IMR-90 (cell line): ENCODE data around the gene SHROOM3. TPM values are rescaled to one million over a fixed set of nuclear protein-coding genes. Genes with fewer than 3 reads are reported as not detected.

Source experiments
- ATAC-seq: fragments of 200-7000 bp; cut with Tn5 transposase; 2 replicates; pipeline ENCODE4 v1.9.1; 2020; ENCODE audit warnings: low read depth, mild to moderate bottlenecking, moderate library complexity
- BruUV-seq: library from RNA; stranded (reverse); fragments of 400-500 nt; replicated peaks from 2 replicates; lab custom pipeline; 2021; lab: Mats Ljungman, UMichigan
- CTCF ChIA-PET: fragments of 300-600 bp; formaldehyde crosslinking; extraction: SDS; loops from one replicate; lab custom pipeline; 2021; ENCODE audit warnings: antibody characterized with exemption; lab: Yijun Ruan, JAX
- POLR2A ChIA-PET: fragments of 300-600 bp; sonication (Branson Sonifier 250); formaldehyde crosslinking; loops from one replicate; lab custom pipeline; 2022; ENCODE audit warnings: antibody characterized with exemption; ENCODE audit not compliant: unreplicated experiment; lab: Charles Lee
- DNase-seq: peaks from one replicate; pipeline ENCODE4 v3.0.0; 2013
- H2AFZ ChIP-seq: replicated peaks from 2 replicates; pipeline ENCODE3; 2013; ENCODE audit warnings: low read length, mild to moderate bottlenecking; ENCODE audit not compliant: poor library complexity
- H2AK5ac ChIP-seq: 2 replicates; pipeline ENCODE4 v1.6.1; 2013; ENCODE audit warnings: low read depth, low read length, inconsistent platforms
- H2AK9ac ChIP-seq: replicated peaks from 2 replicates; pipeline ENCODE3; 2013; ENCODE audit warnings: mild to moderate bottlenecking, low read depth, low read length, moderate library complexity; ENCODE audit not compliant: poor library complexity
- H2BK120ac ChIP-seq: 2 replicates; pipeline ENCODE4 v1.6.1; 2013; ENCODE audit warnings: low read depth, low read length, inconsistent platforms
- H2BK15ac ChIP-seq: 3 replicates; pipeline ENCODE4 v1.6.1; 2013; ENCODE audit warnings: low read depth, low read length, inconsistent platforms
- H2BK20ac ChIP-seq: 2 replicates; pipeline ENCODE4 v1.6.1; 2013; ENCODE audit warnings: low read depth, mild to moderate bottlenecking, inconsistent platforms, low read length, moderate library complexity
- H2BK5ac ChIP-seq: 2 replicates; pipeline ENCODE4 v1.6.1; 2013; ENCODE audit warnings: mild to moderate bottlenecking, low read depth, low read length, inconsistent platforms; ENCODE audit not compliant: poor library complexity, severe bottlenecking
- H3K14ac ChIP-seq: replicated peaks from 2 replicates; pipeline ENCODE4 v1.6.1; 2013; ENCODE audit warnings: low read depth, low read length, inconsistent platforms
- H3K18ac ChIP-seq: 2 replicates; pipeline ENCODE4 v1.6.1; 2013; ENCODE audit warnings: low read depth, low read length, control low read depth
- H3K23ac ChIP-seq: 2 replicates; pipeline ENCODE4 v1.6.1; 2013; ENCODE audit warnings: low read depth, low read length, inconsistent platforms
- H3K27ac ChIP-seq: 2 replicates; pipeline ENCODE4 v1.5.1; 2013; ENCODE audit warnings: mild to moderate bottlenecking, control low read depth, low read length; ENCODE audit not compliant: insufficient read depth
- H3K27me3 ChIP-seq: 2 replicates; pipeline ENCODE4 v1.6.1; 2013; ENCODE audit warnings: low read length; ENCODE audit not compliant: control insufficient read depth, insufficient read depth
- H3K36me3 ChIP-seq: 2 replicates; pipeline ENCODE4 v1.6.1; 2013; ENCODE audit warnings: low read length, mixed read lengths; ENCODE audit not compliant: control insufficient read depth, insufficient read depth
- H3K4ac ChIP-seq: 2 replicates; pipeline ENCODE4 v1.6.1; 2013; ENCODE audit warnings: low read depth, low read length, inconsistent platforms
- H3K4me1 ChIP-seq: 2 replicates; pipeline ENCODE4 v1.6.1; 2013; ENCODE audit warnings: low read length, mixed read lengths; ENCODE audit not compliant: control insufficient read depth, insufficient read depth
- H3K4me2 ChIP-seq: 2 replicates; pipeline ENCODE4 v1.6.1; 2013; ENCODE audit warnings: low read depth, mild to moderate bottlenecking, control low read depth, low read length, moderate library complexity
- H3K4me3 ChIP-seq: 2 replicates; pipeline ENCODE4 v1.5.1; 2013; ENCODE audit warnings: low read depth, mild to moderate bottlenecking, control low read depth, low read length, moderate library complexity; ENCODE audit not compliant: insufficient read depth
- H3K56ac ChIP-seq: 2 replicates; pipeline ENCODE4 v1.6.1; 2013; ENCODE audit warnings: low read length, inconsistent platforms; ENCODE audit not compliant: insufficient read depth; ENCODE audit errors: extremely low read depth
- H3K79me1 ChIP-seq, 2 experiments: 2 replicates each; pipeline ENCODE4 v1.6.1; 2013; ENCODE audit warnings: low read length in 2 of 2, inconsistent platforms in 1 of 2, low read depth in 1 of 2
- H3K9ac ChIP-seq: 2 replicates; pipeline ENCODE4 v1.6.1; 2013; ENCODE audit warnings: low read depth, low read length, control low read depth
- H3K9me1 ChIP-seq: 2 replicates; pipeline ENCODE4 v1.6.1; 2013; ENCODE audit warnings: low read length, inconsistent platforms; ENCODE audit not compliant: insufficient read depth
- H3K9me3 ChIP-seq: 2 replicates; pipeline ENCODE4 v1.6.1; 2013; ENCODE audit warnings: low read length; ENCODE audit not compliant: control insufficient read depth, insufficient read depth
- H4K20me1 ChIP-seq: 2 replicates; pipeline ENCODE4 v1.6.1; 2013; ENCODE audit warnings: low read length, inconsistent platforms; ENCODE audit not compliant: insufficient read depth
- H4K5ac ChIP-seq: 2 replicates; pipeline ENCODE4 v1.6.1; 2013; ENCODE audit warnings: mild to moderate bottlenecking, low read depth, low read length, control low read depth
- H4K8ac ChIP-seq, 2 experiments: 2 replicates each; pipeline ENCODE4 v1.6.1; 2013; ENCODE audit warnings: low read depth in 2 of 2, low read length in 2 of 2, control low read depth in 1 of 2, inconsistent platforms in 1 of 2
- H4K91ac ChIP-seq: 2 replicates; pipeline ENCODE4 v1.6.1; 2013; ENCODE audit warnings: low read depth, low read length, inconsistent platforms; ENCODE audit not compliant: insufficient read depth
- BHLHE40 ChIP-seq: fragments of 150-350 bp; IDR thresholded peaks from 2 replicates; pipeline ENCODE4 v1.6.1; 2016; ENCODE audit warnings: mild to moderate bottlenecking, low read depth, low read length
- CEBPB ChIP-seq: IDR thresholded peaks from 2 replicates; pipeline ENCODE4 v1.6.1; 2012; ENCODE audit warnings: low read depth, low read length, improper control_type of control experiment
- CHD1 ChIP-seq: IDR thresholded peaks from 2 replicates; pipeline ENCODE4 v1.6.1; 2012; ENCODE audit warnings: low read depth, low read length, improper control_type of control experiment
- CTCF ChIP-seq: conservative IDR thresholded peaks from 2 replicates; pipeline ENCODE4 v1.5.1; 2012; ENCODE audit warnings: mild to moderate bottlenecking, low read depth, low read length, improper control_type of control experiment
- ELK1 ChIP-seq: fragments of 150-350 bp; IDR thresholded peaks from 2 replicates; pipeline ENCODE4 v1.6.1; 2016; ENCODE audit warnings: low read depth, mild to moderate bottlenecking, low read length, moderate library complexity, borderline replicate concordance
- FOS ChIP-seq: fragments of 150-350 bp; IDR thresholded peaks from 2 replicates; pipeline ENCODE4 v1.6.1; 2016; ENCODE audit warnings: low read depth, low read length
- MAZ ChIP-seq: IDR thresholded peaks from 2 replicates; pipeline ENCODE4 v1.6.1; 2012; ENCODE audit warnings: low read depth, mild to moderate bottlenecking, low read length, improper control_type of control experiment, moderate library complexity, borderline replicate concordance
- MXI1 ChIP-seq: IDR thresholded peaks from 2 replicates; pipeline ENCODE4 v1.6.1; 2012; ENCODE audit warnings: low read depth, mild to moderate bottlenecking, low read length, moderate library complexity, borderline replicate concordance
- NFE2L2 ChIP-seq: fragments of 150-350 bp; IDR thresholded peaks from 2 replicates; pipeline ENCODE4 v1.6.1; 2016; ENCODE audit warnings: low read depth, mild to moderate bottlenecking, low read length
- POLR2A ChIP-seq: IDR thresholded peaks from 2 replicates; pipeline ENCODE4 v1.6.1; 2012; ENCODE audit warnings: mild to moderate bottlenecking, low read depth, low read length
- RAD21 ChIP-seq: IDR thresholded peaks from 2 replicates; pipeline ENCODE4 v1.6.1; 2012; ENCODE audit warnings: low read length, improper control_type of control experiment
- RCOR1 ChIP-seq: IDR thresholded peaks from 2 replicates; pipeline ENCODE4 v1.6.1; 2012; ENCODE audit warnings: mild to moderate bottlenecking, low read length, improper control_type of control experiment; ENCODE audit not compliant: insufficient replicate concordance
- RFX5 ChIP-seq: IDR thresholded peaks from 2 replicates; pipeline ENCODE4 v1.8.0; 2012; ENCODE audit warnings: low read depth, mild to moderate bottlenecking, low read length, moderate library complexity
- SMC3 ChIP-seq: fragments of 150-350 bp; IDR thresholded peaks from 2 replicates; pipeline ENCODE4 v1.6.1; 2016; ENCODE audit warnings: low read depth, mild to moderate bottlenecking, antibody characterized with exemption, low read length, moderate library complexity
- USF2 ChIP-seq: fragments of 150-350 bp; IDR thresholded peaks from 2 replicates; pipeline ENCODE4 v1.6.1; 2017; ENCODE audit warnings: mild to moderate bottlenecking, antibody characterized with exemption, low read length, low read depth
- WGBS, 2 experiments: methylation state at CpG; one replicate each; pipeline versions ENCODE4 v1.1.5 to v1.1.7; 2013; ENCODE audit warnings: missing lambda C conversion rate in 2 of 2; ENCODE audit not compliant: insufficient read length in 1 of 2; ENCODE audit errors: extremely low coverage in 2 of 2; 5-methylcytosine and 5-hydroxymethylcytosine counted together
- dilution Hi-C: fragments of 300-500 bp; cut with HindIII; formaldehyde crosslinking; loops from one replicate; pipeline ENCODE4 v1.14.3; 2018; ENCODE audit warnings: low sequenced_read_pairs; ENCODE audit not compliant: unreplicated experiment
- in situ Hi-C: fragments of 300-500 bp; cut with MboI; formaldehyde crosslinking; loops from 3 replicates; pipeline ENCODE4 v1.14.3; 2019; ENCODE audit warnings: low sequenced_read_pairs, inconsistent platforms, mixed read lengths
- intact Hi-C: fragments of 100-400 bp; cut with micrococcal nuclease; formaldehyde crosslinking; loops from 2 replicates; pipeline ENCODE4 v1.10.0; 2022
- polyA plus RNA-seq, 3 experiments: library from polyadenylated mRNA; depleted of rRNA; stranded (reverse); fragments of >200 nt; gene quantifications; 2 replicates each; pipeline ENCODE4 v1.2.3, GENCODE V29; 2012; ENCODE audit warnings: low replicate concordance in 1 of 3
- total RNA-seq: library from RNA; depleted of rRNA; stranded (reverse); fragments of >200 nt; gene quantifications from 2 replicates; pipeline ENCODE4 v1.2.3, GENCODE V29; 2012

SHROOM3 gene
- total and polyA plus RNA-seq, 2 of the 4 experiments (the other 2 are of a cell fraction): 10.8 to 19.5 TPM

- ChIA-PET CTCF (no interaction called here), POLR2A (no interaction called here)
- no peaks in the 10 kb centered on the region for H3K9me3 ChIP-seq
- H4K20me1 ChIP-seq: no peaks in the 10 kb centered on the region
- H3K36me3 ChIP-seq: no peaks in the 10 kb centered on the region
- no peak overlapping the region for H2AFZ ChIP-seq
- TF ChIP-seq NFE2L2: no peak
- no peak for TF ChIP-seq CEBPB
- no peak for TF ChIP-seq MAZ
- TF ChIP-seq RAD21: no peak
- no peak for TF ChIP-seq RCOR1
- no peak for TF ChIP-seq MXI1
- TF ChIP-seq ELK1: no peak
- no peak for TF ChIP-seq SMC3
- no peak for TF ChIP-seq BHLHE40
- TF ChIP-seq POLR2A: no peak
- TF ChIP-seq CTCF: no peak
- TF ChIP-seq CHD1: no peak
- no peak for TF ChIP-seq FOS
- TF ChIP-seq USF2: no peak
- TF ChIP-seq RFX5: no peak
- WGBS, 2 experiments: no CpG with 5 or more reads among the region's 3 CpGs
- no peak overlapping the region for H2BK15ac ChIP-seq
- intact Hi-C loops (loop anchor here (5.0 kb wide), 1 partner anchor 34 kb away; no protein-coding TSS in a partner anchor), in situ Hi-C loops (no loop called here), dilution Hi-C loops (no loop called here)
- H3K9ac ChIP-seq: no peak overlapping the region
- no peak overlapping the region for H4K8ac ChIP-seq
- no peak overlapping the region for H4K5ac ChIP-seq
- H2AK9ac ChIP-seq: no peak overlapping the region
- no peak overlapping the region for H2BK5ac ChIP-seq
- H3K23ac ChIP-seq: no peak overlapping the region
- no peak overlapping the region for H3K27ac ChIP-seq
- no peak overlapping the region for H2BK120ac ChIP-seq
- H3K18ac ChIP-seq: no peak overlapping the region
- ATAC-seq: no peak
- no peak overlapping the region for H2BK20ac ChIP-seq
- peaks cover 2% of the 10 kb centered on the region; the same call in 1 of the 2 replicates for H3K27me3 ChIP-seq
- H3K9me1 ChIP-seq: no peaks in the 10 kb centered on the region
- no peak overlapping the region for H3K4ac ChIP-seq
- DNase-seq: no peak
- H3K14ac ChIP-seq: no peak overlapping the region
- no peak overlapping the region for H3K56ac ChIP-seq
- no peak overlapping the region for H2AK5ac ChIP-seq
- no TSS peak for BruUV-seq
- no peak overlapping the region for H4K91ac ChIP-seq
- H3K4me1 ChIP-seq: no peaks in the 10 kb centered on the region
- no peak overlapping the region for H3K4me3 ChIP-seq
- no peaks in the 10 kb centered on the region for H3K79me1 ChIP-seq
- H3K4me2 ChIP-seq: no peak overlapping the region
Measured at GRCh38 chr4:76486588-76487276, 51.7 kb downstream of the SHROOM3 start.
